GM12865 (cell line): ENCODE results near the gene HSP90AA1.
A peak's percentile ranks its signal among the peaks of the same experiment; 100 is the strongest.
"Not testable (repeated sequence)": the region's sequence is repeated elsewhere in the genome, so short reads cannot be mapped to it uniquely, and the experiment has no call there.

Experiments
- DNase-seq: peaks from one replicate; pipeline ENCODE4 v3.0.0; 2010; ENCODE audit warnings: low read depth
- H3K4me3 ChIP-seq: 2 replicates; pipeline ENCODE4 v1.5.1; 2011; ENCODE audit warnings: mild to moderate bottlenecking, low read depth, low read length, control low read depth
- CTCF ChIP-seq: IDR thresholded peaks from 2 replicates; pipeline ENCODE4 v1.5.1; 2011; ENCODE audit warnings: low read length, control low read depth, low read depth, inconsistent platforms; ENCODE audit not compliant: insufficient read depth; ENCODE audit errors: missing control alignments

Gene HSP90AA1

GRCh38 chr14:102086972-102087761, at the start of gene HSP90AA1:
TSS of gene HSP90AA1 (minus strand) at chr14:102087044. CDS start at chr14:102086378, 666 bp downstream.
- no peak for TF ChIP-seq CTCF
- H3K4me3 ChIP-seq = peak within 1 kb of the TSS; percentile 97
- DNase-seq = peak; percentile 96

DNA sequence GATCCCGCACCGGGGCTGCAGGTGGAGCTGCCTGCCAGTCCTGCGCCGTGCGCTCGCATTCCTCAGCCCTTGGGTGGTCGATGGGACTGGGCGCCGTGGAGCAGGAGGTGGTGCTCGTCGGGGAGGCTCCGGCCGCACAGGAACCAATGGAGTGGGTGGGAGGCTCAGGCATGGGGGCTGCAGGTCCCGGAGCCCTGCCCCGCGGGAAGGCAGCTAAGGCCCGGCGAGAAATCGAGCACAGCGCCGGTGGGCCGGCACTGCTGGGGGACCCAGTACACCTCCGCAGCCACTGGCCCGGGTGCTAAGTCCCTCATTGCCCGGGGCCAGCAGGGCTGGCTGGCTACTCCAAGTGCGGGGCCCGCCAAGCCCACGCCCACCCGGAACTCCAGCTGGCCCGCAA, 48.6 kb upstream of the HSP90AA1 start:
- not testable (repeated sequence) for H3K4me3 ChIP-seq, DNase-seq

GRCh38 chr14:102134719-102135118, 47.9 kb upstream of the HSP90AA1 start:
- not testable (repeated sequence) for DNase-seq, H3K4me3 ChIP-seq

GRCh38 chr14:102134021-102134420, 47.2 kb upstream of the HSP90AA1 start:
- not testable (repeated sequence) for H3K4me3 ChIP-seq, DNase-seq

- no peak for DNase-seq
- no peak overlapping the region for H3K4me3 ChIP-seq
- no peak for TF ChIP-seq CTCF
Observed at GRCh38 chr14:102131741-102132140, 44.9 kb upstream of the HSP90AA1 start.

- no peak for TF ChIP-seq CTCF
- DNase-seq = no peak
- H3K4me3 ChIP-seq = no peak overlapping the region
Observed at GRCh38 chr14:102126807-102127455, 40.1 kb upstream of the HSP90AA1 start.

GRCh38 chr14:102125546-102125945, 38.7 kb upstream of the HSP90AA1 start:
- no peak for DNase-seq
- H3K4me3 ChIP-seq = no peak overlapping the region
- TF ChIP-seq CTCF = no peak

DNA sequence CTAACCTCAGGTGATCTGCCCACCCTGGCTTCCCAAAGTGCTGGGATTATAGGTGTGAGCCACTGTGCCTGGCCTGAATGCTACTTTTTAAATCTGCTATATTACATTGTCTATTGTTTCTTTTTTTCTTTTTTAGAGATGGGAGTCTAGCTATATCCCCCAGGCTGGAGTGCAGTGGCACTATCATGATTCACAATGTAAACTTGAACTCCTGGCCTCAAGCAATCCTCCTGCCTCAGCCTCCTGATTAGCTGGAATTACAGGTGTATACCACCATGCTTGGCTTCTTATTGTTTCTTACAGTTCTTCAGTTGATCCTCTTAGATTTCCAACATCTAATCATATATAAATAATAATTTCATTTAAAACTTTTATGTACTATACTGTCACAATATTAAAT, 37.6 kb upstream of the HSP90AA1 start:
- H3K4me3 ChIP-seq = no peak overlapping the region
- DNase-seq = no peak
- TF ChIP-seq CTCF = no peak
